H1 (cell line): ENCODE measurements around the gene ZNF576. TPM values are rescaled to one million over a fixed set of nuclear protein-coding genes. Genes with fewer than 3 reads are reported as not detected.

ENCODE experiments used
- CTBP2 ChIP-seq: IDR thresholded peaks from 2 replicates; pipeline ENCODE4 v1.7.0; 2011; ENCODE audit warnings: borderline replicate concordance, mild to moderate bottlenecking, moderate library complexity, mixed read lengths, low read length; ENCODE audit not compliant: insufficient read depth, insufficient read length
- PHF8 ChIP-seq: fragments of 200-600 bp; sonication (generic); conservative IDR thresholded peaks from 2 replicates; pipeline ENCODE4 v1.7.1; 2012; ENCODE audit warnings: low read depth, mild to moderate bottlenecking, inconsistent platforms, low read length, moderate library complexity
- polyA plus RNA-seq, 7 experiments: library from polyadenylated mRNA; depleted of rRNA in 3 of 7; stranded (reverse) in 5 of 7; unstranded in 2 of 7; fragments of >200 nt in 5 of 7; fragments of 200-250 nt in 2 of 7; gene quantifications; 1 replicate in 5 of 7; 2 replicates in 1 of 7; 4 replicates in 1 of 7; pipeline versions ENCODE4 v1.2.1 to v1.2.3, GENCODE V29; 2011 to 2013; ENCODE audit warnings: missing spikeins in 2 of 7, mixed read lengths in 2 of 7
- total RNA-seq: library from RNA; stranded (reverse); fragmentation: NEBNext Ultra II Directional; extraction: Animal tissue kit (Norgen Biotek cat#: 25700); gene quantifications from 2 replicates; pipeline ENCODE4 v1.2.1, GENCODE V29; 2021
- TF ChIP-seq, protein P1 (sequence below): fragments of 300-600 bp; sonication (generic); IDR thresholded peaks from 2 replicates; pipeline ENCODE4 v1.7.1; 2012; ENCODE audit warnings: low read length, moderate library complexity, mild to moderate bottlenecking, inconsistent platforms; ENCODE audit not compliant: insufficient replicate concordance
- TF ChIP-seq, protein P2 (sequence below): IDR thresholded peaks from 2 replicates; pipeline ENCODE4 v1.6.1; 2012; ENCODE audit warnings: inconsistent platforms

The ZNF576 gene
- total and polyA plus RNA-seq, 2 of the 8 experiments (the other 6 are each of a cell fraction or from before 2014, with no cell fraction given) = 13.6 to 32.4 TPM

DNA sequence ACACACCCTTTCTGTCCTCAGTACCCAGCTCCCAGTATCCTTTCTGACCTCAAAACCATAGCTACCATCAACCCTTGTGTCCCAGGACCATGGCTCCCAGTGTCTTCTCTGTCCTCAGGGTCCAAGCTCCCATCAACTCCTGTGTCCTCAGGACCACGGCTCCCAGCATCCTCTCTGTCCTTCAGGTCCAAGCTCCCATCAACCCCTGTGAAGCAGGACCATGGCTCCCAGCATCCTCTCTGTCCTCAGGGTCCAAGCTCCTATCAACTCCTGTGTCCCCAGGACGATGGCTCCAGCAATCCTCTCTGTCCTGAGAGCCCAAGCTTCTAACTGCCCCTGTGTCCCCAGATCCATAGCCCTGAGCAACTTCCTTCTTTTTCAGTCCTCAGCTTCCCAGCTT lies 44.9 kb downstream of the ZNF576 start (continued):
- TF ChIP-seq, protein P1, sequence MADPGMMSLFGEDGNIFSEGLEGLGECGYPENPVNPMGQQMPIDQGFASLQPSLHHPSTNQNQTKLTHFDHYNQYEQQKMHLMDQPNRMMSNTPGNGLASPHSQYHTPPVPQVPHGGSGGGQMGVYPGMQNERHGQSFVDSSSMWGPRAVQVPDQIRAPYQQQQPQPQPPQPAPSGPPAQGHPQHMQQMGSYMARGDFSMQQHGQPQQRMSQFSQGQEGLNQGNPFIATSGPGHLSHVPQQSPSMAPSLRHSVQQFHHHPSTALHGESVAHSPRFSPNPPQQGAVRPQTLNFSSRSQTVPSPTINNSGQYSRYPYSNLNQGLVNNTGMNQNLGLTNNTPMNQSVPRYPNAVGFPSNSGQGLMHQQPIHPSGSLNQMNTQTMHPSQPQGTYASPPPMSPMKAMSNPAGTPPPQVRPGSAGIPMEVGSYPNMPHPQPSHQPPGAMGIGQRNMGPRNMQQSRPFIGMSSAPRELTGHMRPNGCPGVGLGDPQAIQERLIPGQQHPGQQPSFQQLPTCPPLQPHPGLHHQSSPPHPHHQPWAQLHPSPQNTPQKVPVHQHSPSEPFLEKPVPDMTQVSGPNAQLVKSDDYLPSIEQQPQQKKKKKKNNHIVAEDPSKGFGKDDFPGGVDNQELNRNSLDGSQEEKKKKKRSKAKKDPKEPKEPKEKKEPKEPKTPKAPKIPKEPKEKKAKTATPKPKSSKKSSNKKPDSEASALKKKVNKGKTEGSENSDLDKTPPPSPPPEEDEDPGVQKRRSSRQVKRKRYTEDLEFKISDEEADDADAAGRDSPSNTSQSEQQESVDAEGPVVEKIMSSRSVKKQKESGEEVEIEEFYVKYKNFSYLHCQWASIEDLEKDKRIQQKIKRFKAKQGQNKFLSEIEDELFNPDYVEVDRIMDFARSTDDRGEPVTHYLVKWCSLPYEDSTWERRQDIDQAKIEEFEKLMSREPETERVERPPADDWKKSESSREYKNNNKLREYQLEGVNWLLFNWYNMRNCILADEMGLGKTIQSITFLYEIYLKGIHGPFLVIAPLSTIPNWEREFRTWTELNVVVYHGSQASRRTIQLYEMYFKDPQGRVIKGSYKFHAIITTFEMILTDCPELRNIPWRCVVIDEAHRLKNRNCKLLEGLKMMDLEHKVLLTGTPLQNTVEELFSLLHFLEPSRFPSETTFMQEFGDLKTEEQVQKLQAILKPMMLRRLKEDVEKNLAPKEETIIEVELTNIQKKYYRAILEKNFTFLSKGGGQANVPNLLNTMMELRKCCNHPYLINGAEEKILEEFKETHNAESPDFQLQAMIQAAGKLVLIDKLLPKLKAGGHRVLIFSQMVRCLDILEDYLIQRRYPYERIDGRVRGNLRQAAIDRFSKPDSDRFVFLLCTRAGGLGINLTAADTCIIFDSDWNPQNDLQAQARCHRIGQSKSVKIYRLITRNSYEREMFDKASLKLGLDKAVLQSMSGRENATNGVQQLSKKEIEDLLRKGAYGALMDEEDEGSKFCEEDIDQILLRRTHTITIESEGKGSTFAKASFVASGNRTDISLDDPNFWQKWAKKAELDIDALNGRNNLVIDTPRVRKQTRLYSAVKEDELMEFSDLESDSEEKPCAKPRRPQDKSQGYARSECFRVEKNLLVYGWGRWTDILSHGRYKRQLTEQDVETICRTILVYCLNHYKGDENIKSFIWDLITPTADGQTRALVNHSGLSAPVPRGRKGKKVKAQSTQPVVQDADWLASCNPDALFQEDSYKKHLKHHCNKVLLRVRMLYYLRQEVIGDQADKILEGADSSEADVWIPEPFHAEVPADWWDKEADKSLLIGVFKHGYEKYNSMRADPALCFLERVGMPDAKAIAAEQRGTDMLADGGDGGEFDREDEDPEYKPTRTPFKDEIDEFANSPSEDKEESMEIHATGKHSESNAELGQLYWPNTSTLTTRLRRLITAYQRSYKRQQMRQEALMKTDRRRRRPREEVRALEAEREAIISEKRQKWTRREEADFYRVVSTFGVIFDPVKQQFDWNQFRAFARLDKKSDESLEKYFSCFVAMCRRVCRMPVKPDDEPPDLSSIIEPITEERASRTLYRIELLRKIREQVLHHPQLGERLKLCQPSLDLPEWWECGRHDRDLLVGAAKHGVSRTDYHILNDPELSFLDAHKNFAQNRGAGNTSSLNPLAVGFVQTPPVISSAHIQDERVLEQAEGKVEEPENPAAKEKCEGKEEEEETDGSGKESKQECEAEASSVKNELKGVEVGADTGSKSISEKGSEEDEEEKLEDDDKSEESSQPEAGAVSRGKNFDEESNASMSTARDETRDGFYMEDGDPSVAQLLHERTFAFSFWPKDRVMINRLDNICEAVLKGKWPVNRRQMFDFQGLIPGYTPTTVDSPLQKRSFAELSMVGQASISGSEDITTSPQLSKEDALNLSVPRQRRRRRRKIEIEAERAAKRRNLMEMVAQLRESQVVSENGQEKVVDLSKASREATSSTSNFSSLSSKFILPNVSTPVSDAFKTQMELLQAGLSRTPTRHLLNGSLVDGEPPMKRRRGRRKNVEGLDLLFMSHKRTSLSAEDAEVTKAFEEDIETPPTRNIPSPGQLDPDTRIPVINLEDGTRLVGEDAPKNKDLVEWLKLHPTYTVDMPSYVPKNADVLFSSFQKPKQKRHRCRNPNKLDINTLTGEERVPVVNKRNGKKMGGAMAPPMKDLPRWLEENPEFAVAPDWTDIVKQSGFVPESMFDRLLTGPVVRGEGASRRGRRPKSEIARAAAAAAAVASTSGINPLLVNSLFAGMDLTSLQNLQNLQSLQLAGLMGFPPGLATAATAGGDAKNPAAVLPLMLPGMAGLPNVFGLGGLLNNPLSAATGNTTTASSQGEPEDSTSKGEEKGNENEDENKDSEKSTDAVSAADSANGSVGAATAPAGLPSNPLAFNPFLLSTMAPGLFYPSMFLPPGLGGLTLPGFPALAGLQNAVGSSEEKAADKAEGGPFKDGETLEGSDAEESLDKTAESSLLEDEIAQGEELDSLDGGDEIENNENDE = no peak
- TF ChIP-seq, protein P2, sequence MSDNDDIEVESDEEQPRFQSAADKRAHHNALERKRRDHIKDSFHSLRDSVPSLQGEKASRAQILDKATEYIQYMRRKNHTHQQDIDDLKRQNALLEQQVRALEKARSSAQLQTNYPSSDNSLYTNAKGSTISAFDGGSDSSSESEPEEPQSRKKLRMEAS = no peak
- TF ChIP-seq PHF8 = no peak
- no peak for TF ChIP-seq CTBP2
